Activated naive CD8-positive, alpha-beta T cell treated with anti-CD3 and anti-CD28 coated beads, Interleukin-2, amount 50 U/mL, for 24 hours (primary cell): ENCODE results near the gene GRWD1.
A peak's percentile ranks its signal among the peaks of the same experiment; 100 is the strongest.

Experiments
- ATAC-seq: fragments of 150-1000 bp; cut with Tn5 transposase; one replicate; pipeline ENCODE4 v1.10.0; 2021
- DNase-seq: peaks from one replicate; pipeline ENCODE4 v3.0.0; 2021
- H3K27ac Mint-ChIP-seq: one replicate; pipeline ENCODE4 v1.8.0; 2021; ENCODE audit warnings: mild to moderate bottlenecking, mixed read lengths
- H3K27me3 Mint-ChIP-seq: one replicate; pipeline ENCODE4 v1.8.0; 2021; ENCODE audit warnings: mixed read lengths
- H3K36me3 Mint-ChIP-seq: one replicate; pipeline ENCODE4 v1.8.0; 2021; ENCODE audit warnings: low read depth, mixed read lengths
- H3K4me1 Mint-ChIP-seq: one replicate; pipeline ENCODE4 v1.8.0; 2021; ENCODE audit warnings: mixed read lengths
- H3K4me3 Mint-ChIP-seq: one replicate; pipeline ENCODE4 v1.8.0; 2021; ENCODE audit warnings: mild to moderate bottlenecking, moderate library complexity, mixed read lengths
- H3K9me3 Mint-ChIP-seq: one replicate; pipeline ENCODE4 v1.8.0; 2021; ENCODE audit warnings: mixed read lengths

The GRWD1 gene

DNA sequence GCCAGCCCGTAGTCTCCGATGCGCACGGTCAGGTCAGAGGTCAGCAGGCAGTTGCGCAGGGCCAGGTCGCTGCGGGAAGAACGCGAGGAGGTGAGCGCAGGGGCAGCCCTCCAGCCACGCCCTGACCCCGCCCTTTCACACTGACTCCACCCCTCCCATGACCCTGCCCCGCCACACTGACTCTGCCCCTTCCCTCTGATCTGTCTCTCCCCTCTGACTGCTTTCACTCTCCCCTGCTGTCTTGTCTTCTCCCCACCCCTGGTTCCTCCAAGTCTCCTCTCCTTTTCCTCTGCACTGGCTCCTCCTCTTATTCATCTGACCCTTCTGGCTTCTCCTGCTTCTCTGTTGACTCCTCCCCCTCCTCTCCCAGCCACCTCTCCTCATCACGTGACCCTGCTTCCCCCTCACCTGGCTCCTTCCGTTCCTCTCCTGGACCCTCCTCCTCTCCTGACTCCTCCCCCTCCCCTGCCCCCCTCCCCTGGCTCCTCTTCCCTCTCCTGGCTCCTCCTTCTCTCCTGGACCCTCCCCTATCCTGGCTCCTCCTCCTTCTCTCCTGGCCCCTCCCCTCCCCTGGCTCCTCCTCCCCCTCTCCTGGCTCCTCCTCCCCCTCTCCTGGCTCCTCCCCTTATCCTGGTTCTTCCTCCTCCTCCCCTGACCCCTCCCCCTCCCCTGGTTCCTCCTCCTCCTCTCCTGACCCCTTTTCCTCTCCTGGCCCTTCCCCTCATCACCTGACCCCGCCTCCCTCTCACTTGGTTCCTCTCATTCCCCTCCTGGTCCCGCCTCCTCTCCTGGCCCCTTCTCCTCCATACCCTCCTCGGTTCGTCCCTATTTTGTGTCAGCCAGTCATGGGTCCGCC is 55.9 kb downstream of the GRWD1 start:
- peaks cover 8% of the 10 kb centered on the region for H3K27me3 Mint-ChIP-seq
- peak overlapping the region; percentile 48 for H3K4me3 Mint-ChIP-seq
- no peak overlapping the region for H3K27ac Mint-ChIP-seq
- H3K9me3 Mint-ChIP-seq = no peaks in the 10 kb centered on the region
- DNase-seq (peak; percentile 62), ATAC-seq (peak; percentile 55)
- peaks cover 10% of the 10 kb centered on the region for H3K4me1 Mint-ChIP-seq
- no peaks in the 10 kb centered on the region for H3K36me3 Mint-ChIP-seq

- Mint-ChIP-seq H3K4me1 (peaks cover 8% of the 10 kb centered on the region), H3K27me3 (peaks cover 5% of the 10 kb centered on the region), H3K4me3 (no peak overlapping the region), H3K9me3 (no peaks in the 10 kb centered on the region), H3K36me3 (no peaks in the 10 kb centered on the region), H3K27ac (no peak overlapping the region)
- ATAC-seq = peak; percentile 3
- DNase-seq = no peak
Observed at GRCh38 chr19:48502350-48503018, 56.7 kb downstream of the GRWD1 start.

GRCh38 chr19:48506138-48506733 is 60.5 kb downstream of the GRWD1 start:
- Mint-ChIP-seq H3K36me3 (no peaks in the 10 kb centered on the region), H3K27me3 (no peaks in the 10 kb centered on the region), H3K4me3 (no peak overlapping the region), H3K9me3 (no peaks in the 10 kb centered on the region), H3K4me1 (peaks cover 13% of the 10 kb centered on the region), H3K27ac (no peak overlapping the region)
- ATAC-seq (peak; percentile 17), DNase-seq (no peak)
